K562 (cell line): ENCODE data around the gene FAM114A2. TPM values are rescaled to one million over a fixed set of nuclear protein-coding genes. Genes with fewer than 3 reads are reported as not detected.
A peak's percentile ranks its signal among the peaks of the same experiment; 100 is the strongest.

ENCODE experiments used
- C11orf30 ChIP-seq: fragments of 450-650 bp; IDR thresholded peaks from 2 replicates; pipeline ENCODE4 v1.6.1; 2016; ENCODE audit warnings: low read depth, mild to moderate bottlenecking
- JUND ChIP-seq, 2 experiments: IDR thresholded peaks; 2 replicates in 1 of 2; 3 replicates in 1 of 2; pipeline ENCODE4 v1.6.1; 2011; ENCODE audit warnings: borderline replicate concordance in 2 of 2, low read depth in 2 of 2, low read length in 2 of 2, improper control_type of control experiment in 1 of 2, missing biosample characterization in 1 of 2, missing genetic modification characterization in 1 of 2, missing genetic modification reagents in 1 of 2
- KAT7 ChIP-seq: sonication (generic); formaldehyde crosslinking; IDR thresholded peaks from 2 replicates; pipeline ENCODE4 v1.8.0; 2022; ENCODE audit warnings: missing genetic modification reagents, mild to moderate bottlenecking, borderline replicate concordance
- KDM2B ChIP-seq: fragments of 250-450 bp; sonication (Bioruptor Pico); IDR thresholded peaks from 2 replicates; pipeline ENCODE4 v1.8.0; 2021; ENCODE audit warnings: mild to moderate bottlenecking, moderate library complexity
- PPARD ChIP-seq: fragments of 250-450 bp; sonication (Bioruptor Pico); IDR thresholded peaks from 2 replicates; pipeline ENCODE4 v1.8.0; 2022; ENCODE audit warnings: inconsistent platforms, mild to moderate bottlenecking, moderate library complexity
- PTBP1 ChIP-seq: fragments of 200-400 bp; formaldehyde crosslinking; IDR thresholded peaks from 2 replicates; pipeline ENCODE4 v1.6.1; 2017; ENCODE audit warnings: low read depth, low read length
- PTTG1 ChIP-seq: fragments of 450-650 bp; IDR thresholded peaks from 2 replicates; pipeline ENCODE4 v1.6.1; 2016; ENCODE audit warnings: low read depth, mild to moderate bottlenecking, missing genetic modification characterization, missing compliant biosample characterization
- RBM39 ChIP-seq: fragments of 200-400 bp; formaldehyde crosslinking; optimal IDR thresholded peaks from 2 replicates; pipeline ENCODE3; 2018; ENCODE audit warnings: low read depth, low read length
- SMARCA5 ChIP-seq: fragments of 450-650 bp; IDR thresholded peaks from 2 replicates; pipeline ENCODE4 v1.6.1; 2016
- TAF7 ChIP-seq: fragments of 450-650 bp; IDR thresholded peaks from 2 replicates; pipeline ENCODE4 v1.6.1; 2016; ENCODE audit warnings: missing genetic modification characterization, missing compliant biosample characterization
- ZNF134 ChIP-seq: fragments of 250-450 bp; sonication (Bioruptor Pico); conservative IDR thresholded peaks from 2 replicates; pipeline ENCODE4 v1.4.0; 2020
- ZNF431 ChIP-seq: sonication (generic); formaldehyde crosslinking; IDR thresholded peaks from 2 replicates; pipeline ENCODE4 v1.8.0; 2022; ENCODE audit warnings: mild to moderate bottlenecking, missing genetic modification reagents
- ZNF551 ChIP-seq: fragments of 250-450 bp; sonication (Bioruptor Pico); IDR thresholded peaks from 2 replicates; pipeline ENCODE4 v1.5.0; 2021; ENCODE audit warnings: mild to moderate bottlenecking, moderate library complexity
- polyA plus RNA-seq, 8 experiments: library from polyadenylated mRNA; depleted of rRNA in 4 of 8; stranded (reverse) in 5 of 8; unstranded in 3 of 8; fragments of >200 nt; fragmentation: Nextera tagmentation in 2 of 8; fragmentation: Illumina TruSeq in 1 of 8; extraction: Ambion mirVana in 2 of 8; extraction: Trizol in 1 of 8; gene quantifications; 2 replicates each; pipeline versions ENCODE4 v1.2.1 to v1.2.3, GENCODE V29; 2011 to 2014; ENCODE audit warnings: inconsistent platforms in 1 of 8, missing spikeins in 1 of 8
- total RNA-seq, 7 experiments: library from RNA; depleted of rRNA in 6 of 7; stranded (reverse); fragments of >200 nt in 6 of 7; fragmentation: Illumina TruSeq in 2 of 7; extraction: Trizol in 2 of 7; gene quantifications; 2 replicates each; pipeline versions ENCODE4 v1.2.1 to v1.2.3, GENCODE V29; 2011 to 2021; ENCODE audit warnings: low replicate concordance in 1 of 7
- TF ChIP-seq, protein P1 (sequence below), 2 experiments: fragments of 450-650 bp in 1 of 2; sonication (generic) in 1 of 2; formaldehyde crosslinking in 1 of 2; IDR thresholded peaks; 2 replicates each; pipeline versions ENCODE4 v1.7.1 to v1.9.0; 2016 to 2022; ENCODE audit warnings: inconsistent platforms in 1 of 2, mild to moderate bottlenecking in 1 of 2, missing genetic modification reagents in 1 of 2
- TF ChIP-seq, protein P2 (sequence below): sonication (generic); formaldehyde crosslinking; IDR thresholded peaks from 2 replicates; pipeline ENCODE4 v1.8.0; 2022; ENCODE audit warnings: mild to moderate bottlenecking, missing genetic modification reagents
- TF ChIP-seq, protein P3 (sequence below): fragments of 450-650 bp; formaldehyde crosslinking; IDR thresholded peaks from 2 replicates; pipeline ENCODE4 v1.4.0; 2022; ENCODE audit warnings: missing genetic modification characterization

Gene FAM114A2
- total and polyA plus RNA-seq, 9 of the 15 experiments (the other 6 are each of a cell fraction or from before 2014, with no cell fraction given): 14.4 to 28.1 (median 21.2) TPM

DNA sequence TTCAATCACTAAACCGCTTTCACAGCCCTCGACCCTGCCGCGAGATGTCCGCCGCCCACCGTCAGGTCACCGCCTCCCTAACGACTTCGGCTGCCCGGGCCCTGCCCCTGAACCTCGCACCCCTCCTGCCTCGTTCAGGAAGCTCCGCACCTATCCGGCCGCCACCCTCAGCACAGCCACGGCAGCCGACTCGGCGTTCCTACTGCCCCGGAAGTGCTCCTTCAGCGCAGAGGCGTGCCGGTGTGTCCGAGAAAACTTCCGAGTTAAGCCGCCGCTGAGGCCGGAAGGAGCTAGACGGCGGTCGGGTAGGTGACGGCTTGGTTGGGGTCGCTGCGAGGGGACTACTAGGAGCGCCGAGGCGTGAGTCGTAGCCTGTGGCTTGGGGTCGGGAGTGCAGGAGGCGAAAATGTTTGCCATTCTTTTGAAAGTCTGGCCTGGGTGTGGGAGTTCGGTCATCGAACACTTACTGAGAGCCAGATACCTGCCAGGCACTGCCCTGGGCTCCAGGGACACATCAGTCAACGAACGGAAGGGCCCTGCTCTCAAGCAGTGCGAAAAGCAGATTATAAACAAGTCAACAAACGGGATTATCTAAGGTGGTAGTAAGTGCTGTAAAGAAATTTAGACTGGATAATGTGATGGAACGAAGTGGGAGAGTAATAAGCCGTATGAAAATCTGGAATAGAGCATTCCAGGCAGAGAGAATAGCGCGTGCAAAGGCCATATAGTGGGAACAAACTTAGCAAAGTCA is at the start of gene FAM114A2, which contains the start of gene MFAP3 (continued):
- TF ChIP-seq, protein P1, sequence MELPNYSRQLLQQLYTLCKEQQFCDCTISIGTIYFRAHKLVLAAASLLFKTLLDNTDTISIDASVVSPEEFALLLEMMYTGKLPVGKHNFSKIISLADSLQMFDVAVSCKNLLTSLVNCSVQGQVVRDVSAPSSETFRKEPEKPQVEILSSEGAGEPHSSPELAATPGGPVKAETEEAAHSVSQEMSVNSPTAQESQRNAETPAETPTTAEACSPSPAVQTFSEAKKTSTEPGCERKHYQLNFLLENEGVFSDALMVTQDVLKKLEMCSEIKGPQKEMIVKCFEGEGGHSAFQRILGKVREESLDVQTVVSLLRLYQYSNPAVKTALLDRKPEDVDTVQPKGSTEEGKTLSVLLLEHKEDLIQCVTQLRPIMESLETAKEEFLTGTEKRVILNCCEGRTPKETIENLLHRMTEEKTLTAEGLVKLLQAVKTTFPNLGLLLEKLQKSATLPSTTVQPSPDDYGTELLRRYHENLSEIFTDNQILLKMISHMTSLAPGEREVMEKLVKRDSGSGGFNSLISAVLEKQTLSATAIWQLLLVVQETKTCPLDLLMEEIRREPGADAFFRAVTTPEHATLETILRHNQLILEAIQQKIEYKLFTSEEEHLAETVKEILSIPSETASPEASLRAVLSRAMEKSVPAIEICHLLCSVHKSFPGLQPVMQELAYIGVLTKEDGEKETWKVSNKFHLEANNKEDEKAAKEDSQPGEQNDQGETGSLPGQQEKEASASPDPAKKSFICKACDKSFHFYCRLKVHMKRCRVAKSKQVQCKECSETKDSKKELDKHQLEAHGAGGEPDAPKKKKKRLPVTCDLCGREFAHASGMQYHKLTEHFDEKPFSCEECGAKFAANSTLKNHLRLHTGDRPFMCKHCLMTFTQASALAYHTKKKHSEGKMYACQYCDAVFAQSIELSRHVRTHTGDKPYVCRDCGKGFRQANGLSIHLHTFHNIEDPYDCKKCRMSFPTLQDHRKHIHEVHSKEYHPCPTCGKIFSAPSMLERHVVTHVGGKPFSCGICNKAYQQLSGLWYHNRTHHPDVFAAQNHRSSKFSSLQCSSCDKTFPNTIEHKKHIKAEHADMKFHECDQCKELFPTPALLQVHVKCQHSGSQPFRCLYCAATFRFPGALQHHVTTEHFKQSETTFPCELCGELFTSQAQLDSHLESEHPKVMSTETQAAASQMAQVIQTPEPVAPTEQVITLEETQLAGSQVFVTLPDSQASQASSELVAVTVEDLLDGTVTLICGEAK (IDR thresholded peaks at IDR 0.05): peak; percentile 99
- TF ChIP-seq, protein P1 (CRISPR knock-in tag; IDR thresholded peaks at IDR 0.05): no peak
- TF ChIP-seq PPARD (no peak), JUND (IDR thresholded peaks at IDR 0.05; ENCODE audit: borderline replicate concordance, low read depth, low read length) (peak; percentile 47; the same call in 1 of the 2 replicates), JUND (tag; IDR thresholded peaks at IDR 0.05; ENCODE audit: borderline replicate concordance, low read depth, low read length) (no peak; the same call in 2 of the 3 replicates), KDM2B (CRISPR knock-in tag) (no peak), ZNF551 (CRISPR knock-in tag) (no peak), SMARCA5 (no peak), PTBP1 (0 out of 2 replicates have a peak, but pooled peaks have one; percentile 13), KAT7 (CRISPR knock-in tag) (no peak; the same call in 1 of the 2 replicates), RBM39 (no peak), PTTG1 (no peak), ZNF134 (CRISPR knock-in tag) (no peak), C11orf30 (peak; percentile 87), ZNF431 (CRISPR knock-in tag) (no peak), TAF7 (tag) (peak; percentile 66)
- TF ChIP-seq, protein P2, sequence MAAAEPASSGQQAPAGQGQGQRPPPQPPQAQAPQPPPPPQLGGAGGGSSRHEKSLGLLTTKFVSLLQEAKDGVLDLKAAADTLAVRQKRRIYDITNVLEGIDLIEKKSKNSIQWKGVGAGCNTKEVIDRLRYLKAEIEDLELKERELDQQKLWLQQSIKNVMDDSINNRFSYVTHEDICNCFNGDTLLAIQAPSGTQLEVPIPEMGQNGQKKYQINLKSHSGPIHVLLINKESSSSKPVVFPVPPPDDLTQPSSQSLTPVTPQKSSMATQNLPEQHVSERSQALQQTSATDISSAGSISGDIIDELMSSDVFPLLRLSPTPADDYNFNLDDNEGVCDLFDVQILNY (CRISPR knock-in tag): peak; percentile 6; the same call in 1 of the 2 replicates
- TF ChIP-seq, protein P3, sequence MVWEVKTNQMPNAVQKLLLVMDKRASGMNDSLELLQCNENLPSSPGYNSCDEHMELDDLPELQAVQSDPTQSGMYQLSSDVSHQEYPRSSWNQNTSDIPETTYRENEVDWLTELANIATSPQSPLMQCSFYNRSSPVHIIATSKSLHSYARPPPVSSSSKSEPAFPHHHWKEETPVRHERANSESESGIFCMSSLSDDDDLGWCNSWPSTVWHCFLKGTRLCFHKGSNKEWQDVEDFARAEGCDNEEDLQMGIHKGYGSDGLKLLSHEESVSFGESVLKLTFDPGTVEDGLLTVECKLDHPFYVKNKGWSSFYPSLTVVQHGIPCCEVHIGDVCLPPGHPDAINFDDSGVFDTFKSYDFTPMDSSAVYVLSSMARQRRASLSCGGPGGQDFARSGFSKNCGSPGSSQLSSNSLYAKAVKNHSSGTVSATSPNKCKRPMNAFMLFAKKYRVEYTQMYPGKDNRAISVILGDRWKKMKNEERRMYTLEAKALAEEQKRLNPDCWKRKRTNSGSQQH (CRISPR knock-in tag): no peak
